HG03108 (cell line): ENCODE measurements around the gene FAM8A1.

ENCODE experiments used
- ATAC-seq: cut with Tn5 transposase; IDR thresholded peaks from one replicate; pipeline ENCODE4 v1.9.1; 2021; ENCODE audit warnings: moderate library complexity; ENCODE audit not compliant: unreplicated experiment

Gene FAM8A1

GRCh38 chr6:17600527-17601385 lies 654 bp downstream of the FAM8A1 start:
- peak; percentile 46 for ATAC-seq

- ATAC-seq, result no peak
Measured at GRCh38 chr6:17601386-17601703, 1.2 kb downstream of the FAM8A1 start.

- ATAC-seq, result no peak
Measured at GRCh38 chr6:17602888-17603287, 2.8 kb downstream of the FAM8A1 start.

GRCh38 chr6:17606606-17607005 lies 6.5 kb downstream of the FAM8A1 start:
- no peak for ATAC-seq

- no peak for ATAC-seq
Measured at GRCh38 chr6:17610835-17611234, 10.7 kb downstream of the FAM8A1 start.

- no peak for ATAC-seq
Measured at GRCh38 chr6:17612048-17612447, 11.9 kb downstream of the FAM8A1 start.

GRCh38 chr6:17615794-17616193 lies 15.7 kb downstream of the FAM8A1 start:
- ATAC-seq, result no peak

- ATAC-seq, result peak; percentile 88
Measured at GRCh38 chr6:17621003-17621402, 20.9 kb downstream of the FAM8A1 start.

GRCh38 chr6:17622144-17622543 lies 22.0 kb downstream of the FAM8A1 start:
- no peak for ATAC-seq

GRCh38 chr6:17624396-17624795 lies 24.3 kb downstream of the FAM8A1 start:
- ATAC-seq, result no peak

GRCh38 chr6:17628873-17629272 lies 28.8 kb downstream of the FAM8A1 start:
- peak; percentile 39 for ATAC-seq

- no peak for ATAC-seq
Measured at GRCh38 chr6:17629824-17630510, 29.9 kb downstream of the FAM8A1 start.

GRCh38 chr6:17630511-17631073 lies 30.5 kb downstream of the FAM8A1 start:
- ATAC-seq, result no peak

GRCh38 chr6:17632934-17633333 lies 32.8 kb downstream of the FAM8A1 start:
- no peak for ATAC-seq

- no peak for ATAC-seq
Measured at GRCh38 chr6:17633465-17634188, 33.5 kb downstream of the FAM8A1 start.

GRCh38 chr6:17635568-17635967 lies 35.5 kb downstream of the FAM8A1 start:
- no peak for ATAC-seq

- no peak for ATAC-seq
Measured at GRCh38 chr6:17638212-17638715, 38.2 kb downstream of the FAM8A1 start.

GRCh38 chr6:17640477-17640917 lies 40.4 kb downstream of the FAM8A1 start:
- ATAC-seq, result no peak

- ATAC-seq, result no peak
Measured at GRCh38 chr6:17648745-17649144, 48.6 kb downstream of the FAM8A1 start.

GRCh38 chr6:17650656-17651309 lies 50.7 kb downstream of the FAM8A1 start:
- ATAC-seq, result no peak
